C4-2B (cell line): Measurements from ENCODE around the gene LRRK2.

ENCODE experiments used
- CTCF ChIP-seq: fragments of 450-650 bp; conservative IDR thresholded peaks from 2 replicates; pipeline ENCODE4 v1.5.1; 2017; ENCODE audit warnings: mild to moderate bottlenecking
- ZFX ChIP-seq: fragments of 450-650 bp; IDR thresholded peaks from 2 replicates; pipeline ENCODE4 v1.6.1; 2017

- TF ChIP-seq CTCF (no peak), ZFX (no peak)
These were observed 113.8 kb downstream of the LRRK2 start for GRCh38 chr12:40338621-40339020.
